Inflammatory macrophage treated with lipopolysaccharide for 1 hour (primary cell): Measurements from ENCODE around the gene FAM174C.

Experiments used
- DNase-seq, 2 donors: peaks; one replicate each; pipeline ENCODE4 v3.0.0-alpha.2; 2020 to 2022

Gene FAM174C

DNA sequence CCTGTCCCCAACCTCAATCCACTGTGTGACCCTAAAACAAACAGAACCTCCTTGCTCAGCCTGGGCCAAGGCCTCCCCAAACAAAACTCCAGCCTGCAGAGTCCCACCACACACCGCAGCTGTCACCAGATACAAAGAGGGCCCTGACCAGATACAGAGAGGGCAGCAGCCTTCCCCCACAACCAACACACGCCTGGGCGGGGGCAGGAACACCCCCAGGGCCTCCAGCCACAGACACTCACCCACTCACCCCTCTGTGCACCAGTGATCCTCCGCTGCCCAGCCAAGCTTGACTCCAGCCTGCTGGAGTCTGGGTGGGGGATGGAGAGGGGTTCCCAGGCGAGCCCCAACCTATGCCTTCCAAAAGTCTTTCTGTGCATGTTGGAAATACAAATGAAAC is 12.1 kb upstream of the FAM174C start:
- DNase-seq = no peak

DNA sequence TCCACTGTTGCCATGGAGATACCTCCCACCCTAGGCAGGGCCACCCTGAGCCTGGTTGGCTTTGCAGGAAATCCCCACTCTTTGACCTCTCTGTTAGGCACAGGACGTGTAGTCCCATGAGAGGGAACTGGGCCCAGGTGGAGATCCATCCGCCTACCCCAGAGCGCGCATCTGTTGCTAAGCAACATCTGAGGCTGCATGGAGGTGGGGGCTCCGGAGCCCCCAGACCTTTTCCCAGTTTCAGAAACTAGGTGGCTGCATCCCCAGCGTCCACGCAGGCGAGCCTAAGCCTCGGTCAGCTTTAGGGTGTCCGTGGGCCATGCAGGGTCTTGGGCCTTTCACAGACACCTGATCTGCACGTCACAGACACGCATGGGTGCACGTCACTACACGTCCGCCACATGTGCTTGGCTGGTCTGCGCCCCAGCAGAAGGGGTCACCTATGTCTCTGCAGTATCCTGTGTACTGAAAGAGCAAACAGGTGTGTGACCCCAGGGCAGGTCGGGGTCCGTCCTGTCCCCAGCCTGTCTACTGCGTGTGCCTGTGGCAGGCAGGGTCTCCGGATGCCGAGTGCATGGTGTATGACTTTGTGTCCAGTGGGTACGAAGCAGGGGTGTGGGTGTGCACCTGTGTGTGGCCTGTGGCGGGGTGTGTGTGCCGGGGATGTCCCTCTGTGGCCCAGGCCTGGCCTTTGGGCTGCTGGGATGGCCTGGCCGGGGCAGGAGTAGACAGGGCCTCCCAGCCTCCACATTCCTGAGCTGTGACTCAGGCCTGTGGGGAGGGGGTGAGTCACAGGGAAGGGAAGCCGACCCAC is 10.3 kb upstream of the FAM174C start:
- DNase-seq = no peak

DNA sequence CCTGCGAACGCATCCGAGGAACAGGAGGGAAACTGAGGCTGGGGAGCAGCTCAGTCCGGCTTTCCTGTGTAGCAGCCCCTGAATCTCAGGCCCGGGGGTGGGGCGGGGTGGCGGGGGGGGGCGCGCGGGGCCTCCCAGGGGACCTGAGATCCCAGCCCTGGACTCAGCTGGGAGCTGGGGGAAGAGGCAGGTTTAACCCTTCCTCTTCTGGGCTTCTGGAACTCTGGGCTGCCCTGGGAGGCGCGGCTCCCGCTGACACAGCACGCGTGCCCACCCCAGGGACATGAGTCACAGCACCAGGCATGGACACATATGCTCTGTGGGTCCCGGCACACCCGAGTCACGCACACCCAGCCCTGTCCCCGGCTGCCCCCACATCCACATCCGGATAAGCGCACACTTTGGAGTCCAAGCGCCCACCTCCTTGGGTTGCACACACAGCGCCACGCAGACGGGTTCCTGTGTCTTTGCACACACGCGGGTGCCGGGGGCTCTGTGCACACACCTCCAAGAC is 9.7 kb upstream of the FAM174C start:
- DNase-seq = peak; percentile 60 to 69

DNA sequence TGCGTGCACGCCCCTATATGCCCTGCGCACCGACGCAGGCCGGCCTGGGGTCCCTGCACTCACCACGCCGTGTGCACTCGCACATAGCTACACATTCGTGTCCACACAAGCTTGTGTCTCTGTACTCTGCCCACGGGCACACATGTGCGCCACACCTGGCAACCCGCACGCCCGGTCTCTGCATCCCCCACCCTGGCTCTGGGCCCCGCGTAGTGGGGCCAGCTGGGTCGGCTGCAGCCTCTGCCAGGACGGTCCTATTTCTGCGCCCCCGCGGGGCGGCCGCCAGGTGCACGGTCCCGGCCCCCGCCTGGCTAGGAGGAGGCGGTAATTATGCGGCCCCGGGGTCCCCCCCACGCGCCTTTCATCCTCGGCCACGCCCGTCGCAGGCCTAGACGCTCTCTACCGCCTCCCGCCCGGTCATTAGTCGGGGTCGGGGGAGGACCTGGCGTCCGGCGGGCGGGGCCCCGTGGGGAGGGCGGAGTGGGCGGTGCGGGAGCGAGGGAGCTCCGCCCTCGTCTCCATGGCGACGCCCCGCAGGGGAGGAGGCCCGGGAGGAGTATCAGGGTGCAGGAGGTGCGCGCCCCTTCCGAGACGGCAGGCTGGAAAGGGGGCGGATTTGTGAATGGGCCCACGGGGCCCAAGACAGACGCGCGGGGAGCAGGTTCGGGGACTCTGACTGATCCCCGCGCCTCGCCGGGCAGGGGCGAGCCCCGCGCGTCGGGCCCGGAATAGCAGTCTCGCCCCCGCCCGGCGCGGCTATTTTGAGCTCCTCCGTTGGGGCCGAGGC is 9.0 kb upstream of the FAM174C start:
- peak; percentile 67 to 87 for DNase-seq

DNA sequence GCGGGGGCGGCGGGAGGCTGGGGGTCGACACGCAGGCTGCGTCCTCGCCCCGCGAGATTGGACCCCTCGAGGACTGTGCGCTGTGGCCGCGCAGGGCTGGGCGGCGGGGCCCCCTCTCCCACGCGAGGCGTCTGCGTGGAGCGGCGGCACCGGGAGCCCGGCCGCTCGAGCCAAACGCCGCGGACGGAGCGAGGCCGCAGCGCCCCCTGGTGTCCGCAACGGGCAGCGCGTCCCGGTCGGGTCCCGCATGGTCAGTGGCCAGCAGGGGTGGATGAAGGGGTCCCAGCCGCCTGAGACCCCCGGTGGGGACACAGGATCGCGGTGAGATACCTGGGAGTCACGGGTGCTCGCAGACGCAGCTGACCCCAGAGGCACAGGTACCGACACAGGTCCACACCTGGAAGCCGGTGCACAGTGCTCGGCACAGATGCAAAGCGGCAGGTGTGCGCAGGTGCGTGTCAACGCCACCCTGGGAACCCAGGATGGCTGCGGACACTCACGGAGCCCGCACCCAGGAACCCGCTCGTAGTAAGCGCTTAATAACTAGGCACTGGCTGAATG is 8.3 kb upstream of the FAM174C start:
- peak in 1 of 2 donors; percentile 85 for DNase-seq

DNA sequence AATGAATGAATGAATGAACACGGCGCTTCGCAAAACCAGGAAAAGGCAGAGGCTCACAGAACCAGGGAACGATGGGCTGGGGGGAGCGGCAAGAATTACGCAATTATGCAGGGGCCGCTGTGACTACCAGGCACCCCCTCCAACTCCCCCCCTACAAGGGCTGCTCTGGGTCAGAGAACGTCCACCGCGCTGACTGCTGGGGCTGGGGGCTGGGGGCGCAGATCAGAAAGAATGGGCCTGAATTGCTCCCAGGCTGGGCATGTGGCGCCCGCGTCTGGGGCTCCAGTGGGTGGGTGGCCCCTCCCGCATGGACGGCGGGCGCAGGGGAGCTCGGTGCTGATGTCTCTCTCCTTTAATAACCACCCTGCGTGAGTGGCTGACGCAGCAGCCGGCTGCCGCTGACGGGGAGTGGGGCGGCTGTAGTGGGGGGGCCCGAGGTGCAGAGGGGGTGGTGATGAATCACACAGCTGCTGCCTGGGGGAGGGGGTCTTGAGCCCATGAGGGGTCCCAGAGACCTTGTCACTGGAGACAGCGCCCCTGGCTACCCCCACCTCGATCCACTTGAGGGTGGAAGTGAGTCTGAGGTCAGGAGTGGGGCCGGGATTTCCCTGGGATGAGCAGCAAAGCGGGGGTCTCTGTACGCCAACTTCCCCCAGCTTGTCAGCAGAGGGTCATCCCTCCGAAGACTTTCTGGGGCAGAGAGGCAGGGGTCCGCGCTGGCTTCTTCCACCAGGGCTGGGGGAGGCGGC is 7.7 kb upstream of the FAM174C start:
- DNase-seq = no peak

DNA sequence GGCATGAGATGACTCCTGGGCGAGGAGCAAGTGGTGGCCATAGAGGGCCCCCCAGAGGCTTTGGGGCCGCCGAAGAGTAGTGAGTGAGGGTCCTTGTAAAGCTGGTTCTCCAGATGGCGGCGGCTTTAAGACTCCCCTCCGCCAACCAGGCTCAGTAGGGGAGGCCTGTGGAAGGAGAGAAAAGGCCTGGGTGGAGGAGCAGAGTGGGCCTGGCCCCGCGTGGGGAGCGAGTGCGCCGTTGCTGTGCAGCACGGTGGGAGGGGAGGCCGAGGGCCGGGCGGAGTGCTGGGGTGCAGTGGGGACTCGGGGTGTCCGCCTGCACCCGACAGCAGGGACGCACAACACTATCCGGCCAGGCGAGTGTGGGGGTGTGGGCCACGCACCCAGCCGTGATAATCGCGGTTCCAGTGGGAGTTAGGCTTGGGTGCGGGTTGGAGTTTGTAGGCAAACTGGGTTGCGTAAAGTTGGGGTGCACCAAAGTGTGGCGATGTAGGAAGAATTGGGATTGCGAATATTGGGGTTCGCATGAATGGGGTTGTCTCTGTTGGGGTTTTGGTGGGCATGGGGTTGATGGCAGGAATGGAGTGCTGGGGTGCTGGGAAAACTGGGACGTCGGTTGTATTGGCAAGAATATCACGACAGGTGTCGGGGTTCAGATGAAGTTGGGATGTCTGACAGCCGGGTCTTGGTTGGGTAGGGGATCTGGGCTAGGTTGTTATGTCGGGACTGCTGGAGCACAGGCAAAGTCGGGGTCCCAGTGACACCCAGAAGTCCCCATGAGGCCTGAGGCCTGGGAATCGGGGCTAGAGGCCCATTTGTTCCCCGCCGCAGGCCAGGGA is 6.9 kb upstream of the FAM174C start:
- DNase-seq = no peak

DNA sequence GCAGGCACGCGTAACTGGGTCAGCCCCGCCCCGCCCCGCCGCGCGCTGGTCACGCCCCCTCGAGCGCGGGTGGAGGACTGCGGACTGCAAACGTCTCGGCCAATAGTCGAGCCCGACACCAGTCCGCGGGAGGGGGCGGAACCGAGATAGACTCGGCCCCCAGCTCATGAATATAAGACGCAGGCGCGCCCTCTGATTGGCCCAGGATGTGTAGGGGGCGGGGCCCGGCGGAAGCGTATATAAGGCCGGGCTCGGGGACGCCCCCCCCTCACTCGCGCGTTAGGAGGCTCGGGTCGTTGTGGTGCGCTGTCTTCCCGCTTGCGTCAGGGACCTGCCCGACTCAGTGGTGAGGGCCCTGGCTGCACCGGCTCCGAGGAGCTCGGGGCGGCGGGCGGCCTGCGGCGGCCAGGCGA is 6.3 kb upstream of the FAM174C start, which contains the start of gene CIRBP:
Gene CIRBP (plus strand): TSS at position 268 of the 413 bp plus-strand sequence. CDS start 1,602 bp downstream, outside the sequence.
- DNase-seq = peak; percentile 99

DNA sequence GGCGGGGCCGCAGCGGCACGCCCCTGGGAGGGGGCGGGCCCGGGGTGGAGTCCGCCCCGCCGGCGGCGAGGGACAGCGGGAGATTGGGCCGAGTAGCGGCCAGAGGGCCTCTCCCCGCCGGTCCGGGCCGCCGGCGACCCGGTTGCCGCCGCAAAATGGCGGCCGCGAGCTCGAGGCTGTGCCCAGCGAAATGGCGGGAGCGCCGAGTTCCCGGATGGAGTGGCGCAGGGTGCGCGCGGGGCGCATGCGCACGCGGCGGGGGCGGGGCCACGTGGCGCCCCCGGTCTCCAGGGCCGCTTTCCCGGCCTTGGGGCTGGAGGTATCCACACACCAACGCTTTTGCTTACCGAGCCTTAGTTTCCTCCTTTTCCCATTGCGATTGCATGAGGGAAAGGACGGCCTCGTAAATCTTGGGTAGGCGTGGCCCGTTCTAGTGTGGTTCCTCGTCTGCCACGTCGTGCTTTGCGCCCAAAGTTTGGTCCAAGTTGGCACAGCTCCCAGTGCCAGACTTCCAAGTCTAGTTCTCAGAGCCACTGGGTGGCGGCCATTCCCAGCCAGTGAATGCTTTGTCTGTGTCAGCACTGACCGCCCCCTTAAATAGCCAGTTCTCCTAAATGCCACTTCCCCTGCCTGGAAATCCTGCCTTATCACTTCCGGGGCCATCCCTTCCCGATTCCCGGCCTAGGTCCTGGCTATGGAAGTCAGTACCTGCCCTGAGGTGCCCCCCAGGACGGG is 5.7 kb upstream of the FAM174C start:
- DNase-seq = peak; percentile 79 to 87

DNA sequence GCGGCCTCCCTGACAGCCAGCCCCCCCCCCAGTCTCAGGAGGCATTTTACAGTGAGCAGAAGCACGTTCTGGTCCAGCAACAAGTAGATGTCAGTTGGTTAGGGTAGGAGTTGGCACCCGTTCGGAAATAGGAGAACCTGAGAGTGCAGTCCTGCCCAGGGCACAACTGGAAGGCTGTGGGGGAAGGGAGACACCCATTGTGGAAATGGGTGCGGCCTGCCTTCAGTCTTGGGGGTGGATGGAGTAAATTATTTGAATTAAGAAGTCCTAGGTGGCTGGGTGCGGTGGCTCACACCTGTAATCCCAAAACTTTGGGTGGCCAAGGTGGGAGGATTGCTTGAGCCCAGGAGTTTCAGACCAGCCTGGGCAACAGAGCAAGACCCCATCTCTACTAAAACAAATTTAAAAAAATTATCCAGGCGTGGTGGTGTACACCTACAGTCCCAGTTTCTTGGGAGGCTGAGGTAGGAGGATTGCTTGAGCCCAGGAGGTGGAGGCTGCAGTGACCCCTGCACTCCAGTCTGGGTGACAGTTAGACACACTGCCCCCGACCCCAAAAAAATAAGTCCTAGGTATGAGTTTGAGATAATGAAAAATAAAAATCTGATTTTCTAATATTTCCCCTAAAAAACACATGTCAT is 5.0 kb upstream of the FAM174C start:
- peak in 1 of 2 donors; percentile 32 for DNase-seq

DNA sequence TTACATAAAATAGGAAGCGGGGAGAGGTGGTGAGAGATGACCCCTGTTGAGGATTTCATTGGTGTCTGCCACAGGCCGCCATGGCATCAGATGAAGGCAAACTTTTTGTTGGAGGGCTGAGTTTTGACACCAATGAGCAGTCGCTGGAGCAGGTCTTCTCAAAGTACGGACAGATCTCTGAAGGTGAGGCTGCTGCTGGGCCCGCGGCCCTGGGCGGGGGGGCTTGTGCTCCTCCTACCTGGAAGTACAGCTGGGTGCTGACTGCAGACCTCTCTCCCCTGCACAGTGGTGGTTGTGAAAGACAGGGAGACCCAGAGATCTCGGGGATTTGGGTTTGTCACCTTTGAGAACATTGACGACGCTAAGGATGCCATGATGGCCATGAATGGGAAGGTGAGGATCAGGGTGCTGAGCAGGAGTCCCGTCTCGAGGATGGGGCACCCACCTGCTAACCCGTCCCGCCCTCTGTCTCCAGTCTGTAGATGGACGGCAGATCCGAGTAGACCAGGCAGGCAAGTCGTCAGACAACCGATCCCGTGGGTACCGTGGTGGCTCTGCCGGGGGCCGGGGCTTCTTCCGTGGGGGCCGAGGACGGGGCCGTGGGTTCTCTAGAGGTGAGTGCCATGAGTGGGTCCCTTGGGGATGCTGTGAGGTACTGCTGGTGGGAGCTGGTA is 4.3 kb upstream of the FAM174C start:
- DNase-seq = no peak

DNA sequence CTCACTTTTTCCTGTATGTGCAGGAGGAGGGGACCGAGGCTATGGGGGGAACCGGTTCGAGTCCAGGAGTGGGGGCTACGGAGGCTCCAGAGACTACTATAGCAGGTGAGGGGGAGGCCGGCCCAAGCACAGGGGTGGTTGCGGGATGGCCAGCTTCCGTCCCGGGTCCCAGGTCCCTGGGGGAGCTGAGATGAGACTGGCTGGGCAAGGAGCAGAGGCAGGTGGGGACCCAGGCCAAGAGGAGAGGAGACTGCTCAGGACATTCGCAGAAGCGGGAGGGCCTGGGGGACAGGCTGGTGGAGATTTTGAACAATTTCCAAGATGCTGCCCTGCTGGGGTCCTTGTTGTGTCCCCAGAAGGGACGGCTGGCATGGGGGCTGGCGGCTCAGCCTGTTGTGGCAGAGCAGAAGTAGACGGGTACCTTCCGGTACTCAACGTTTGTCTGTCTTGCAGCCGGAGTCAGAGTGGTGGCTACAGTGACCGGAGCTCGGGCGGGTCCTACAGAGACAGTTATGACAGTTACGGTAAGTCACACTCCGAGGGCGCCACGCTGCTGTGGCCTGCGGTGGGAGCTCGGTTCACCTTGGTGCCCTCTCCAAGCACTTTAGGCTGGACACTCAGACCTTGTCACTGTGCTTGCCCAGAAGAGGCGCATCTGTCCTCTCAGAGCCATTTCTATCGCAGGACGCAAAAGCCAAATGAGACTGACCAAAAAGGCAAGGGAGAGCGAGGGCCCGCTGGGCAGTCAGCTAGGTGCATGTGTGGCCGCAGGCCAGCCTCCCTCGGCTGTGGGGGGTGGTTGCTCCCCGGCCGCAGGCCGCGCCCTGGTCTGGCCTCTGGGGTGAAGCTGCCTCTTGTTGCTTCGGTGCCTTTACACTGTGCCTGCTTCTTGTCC is 3.6 kb upstream of the FAM174C start:
- no peak for DNase-seq

DNA sequence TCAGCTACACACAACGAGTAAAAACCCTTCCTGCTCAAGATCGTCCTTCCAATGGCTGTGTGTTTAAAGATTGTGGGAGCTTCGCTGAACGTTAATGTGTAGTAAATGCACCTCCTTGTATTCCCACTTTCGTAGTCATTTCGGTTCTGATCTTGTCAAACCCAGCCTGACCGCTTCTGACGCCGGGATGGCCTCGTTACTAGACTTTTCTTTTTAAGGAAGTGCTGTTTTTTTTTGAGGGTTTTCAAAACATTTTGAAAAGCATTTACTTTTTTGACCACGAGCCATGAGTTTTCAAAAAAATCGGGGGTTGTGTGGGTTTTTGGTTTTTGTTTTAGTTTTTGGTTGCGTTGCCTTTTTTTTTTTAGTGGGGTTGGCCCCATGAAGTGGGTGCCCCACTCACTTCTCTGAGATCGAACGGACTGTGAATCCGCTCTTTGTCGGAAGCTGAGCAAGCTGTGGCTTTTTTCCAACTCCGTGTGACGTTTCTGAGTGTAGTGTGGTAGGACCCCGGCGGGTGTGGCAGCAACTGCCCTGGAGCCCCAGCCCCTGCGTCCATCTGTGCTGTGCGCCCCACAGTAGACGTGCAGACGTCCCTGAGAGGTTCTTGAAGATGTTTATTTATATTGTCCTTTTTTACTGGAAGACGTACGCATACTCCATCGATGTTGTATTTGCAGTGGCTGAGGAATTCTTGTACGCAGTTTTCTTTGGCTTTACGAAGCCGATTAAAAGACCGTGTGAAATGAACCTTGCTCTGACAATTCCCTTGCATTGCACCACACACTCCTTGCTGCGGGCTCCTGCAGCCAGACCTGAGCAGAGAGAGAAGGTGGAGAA is 2.7 kb upstream of the FAM174C start:
- DNase-seq = no peak

DNA sequence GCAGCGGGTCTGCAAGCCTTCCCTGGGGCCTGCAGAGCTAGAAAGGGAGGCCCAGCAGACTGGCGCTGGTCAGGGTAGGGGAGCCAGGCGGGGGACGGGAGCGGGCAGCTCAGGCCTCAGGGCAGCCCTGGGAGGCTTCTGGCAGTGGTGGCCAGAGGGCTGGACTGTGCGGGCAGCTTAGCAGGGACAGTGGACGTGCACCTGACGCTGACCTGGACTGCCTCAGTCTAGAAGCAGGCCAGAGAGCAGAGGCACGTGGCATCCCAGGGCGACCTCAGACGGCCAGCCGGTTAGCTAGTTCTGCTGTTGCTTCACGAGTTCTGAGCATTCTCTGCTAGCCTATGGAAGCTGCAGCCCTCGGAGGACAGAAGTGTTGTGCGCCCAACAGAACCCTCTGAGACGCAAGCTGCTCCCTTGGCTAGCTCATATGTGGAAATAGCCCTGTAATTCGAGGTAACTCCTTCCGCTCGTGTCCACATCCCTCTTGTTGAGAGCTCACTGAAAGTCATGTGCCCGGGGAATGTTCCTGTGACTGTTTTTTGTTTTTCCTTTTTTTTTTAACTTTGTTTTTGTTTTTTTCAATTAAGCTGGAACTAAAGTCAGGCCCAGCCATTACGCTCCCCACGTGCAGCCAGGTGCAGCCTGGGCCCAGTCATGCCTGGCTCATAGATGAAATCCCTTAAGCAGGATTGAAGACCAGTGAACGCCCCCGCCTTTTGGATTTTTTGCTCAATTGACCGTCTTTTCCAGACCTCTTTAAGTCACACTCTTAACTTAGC is 1.9 kb upstream of the FAM174C start:
- peak; percentile 41 to 53 for DNase-seq

DNA sequence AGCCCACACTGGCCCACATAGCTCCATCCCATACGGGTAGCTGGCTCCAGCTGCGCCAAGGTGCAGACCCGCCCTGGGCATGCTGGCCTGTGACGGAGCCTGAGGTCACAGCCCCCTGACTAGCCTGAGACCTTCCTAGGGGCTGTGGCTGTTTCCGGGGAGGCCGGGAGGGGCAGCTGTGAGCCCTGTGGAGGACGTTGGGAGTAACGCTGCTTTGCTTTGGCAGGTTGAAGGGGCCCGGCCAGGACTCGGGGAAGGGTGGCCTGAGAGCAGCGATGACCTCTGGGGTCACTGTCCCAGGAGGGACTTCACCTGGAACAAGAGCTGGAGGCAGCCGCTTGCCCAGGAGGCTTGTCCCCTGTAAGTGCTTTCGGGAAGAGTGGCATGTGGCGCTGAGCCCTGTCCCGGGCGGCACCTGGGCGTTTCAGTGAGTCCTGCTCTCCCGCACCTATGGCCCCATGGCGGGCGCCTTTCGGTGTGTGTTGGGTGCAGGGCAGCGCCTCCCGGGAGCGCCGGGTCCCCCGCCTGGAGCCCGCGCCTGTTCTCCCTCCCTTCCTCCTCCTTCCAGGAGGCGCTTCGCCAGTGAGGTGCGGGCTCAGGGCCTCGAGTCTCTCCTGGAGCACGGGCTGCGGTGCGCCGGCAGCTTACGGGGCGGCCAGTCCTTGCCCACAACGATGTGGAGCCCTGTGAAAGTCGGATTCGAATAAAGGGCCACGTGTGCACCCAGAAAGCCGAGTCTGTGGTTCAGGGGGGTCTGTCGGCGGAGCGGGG is 1.1 kb upstream of the FAM174C start:
- DNase-seq = no peak

DNA sequence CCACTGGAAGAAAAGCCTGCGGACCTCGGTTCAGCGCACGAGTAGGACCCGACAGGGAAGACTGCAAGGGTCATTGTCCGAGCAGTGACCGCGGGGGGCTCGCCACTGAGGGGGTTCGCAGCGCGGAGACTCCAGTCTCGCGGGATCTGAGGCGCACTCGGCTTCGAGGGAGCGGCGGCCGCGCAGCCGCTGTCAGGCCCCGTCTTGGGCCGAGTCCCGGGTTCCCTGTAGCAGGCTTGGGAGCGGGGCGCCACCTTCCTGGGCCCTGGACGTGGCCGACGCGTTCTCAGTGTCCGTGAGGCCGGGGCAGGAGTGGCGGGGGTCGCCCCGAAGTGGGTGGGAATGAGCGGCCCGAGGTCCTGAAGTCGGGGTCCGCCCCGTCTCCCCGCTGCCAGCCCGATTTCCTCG is 474 bp upstream of the FAM174C start:
- no peak for DNase-seq
